ENCODE data around the gene PIP5K1A. TPM values are rescaled to one million over a fixed set of nuclear protein-coding genes. Genes with fewer than 3 reads are reported as not detected.

The PIP5K1A gene
- total RNA-seq, 1 donor from 2014 or later = 28.5 TPM

DNA sequence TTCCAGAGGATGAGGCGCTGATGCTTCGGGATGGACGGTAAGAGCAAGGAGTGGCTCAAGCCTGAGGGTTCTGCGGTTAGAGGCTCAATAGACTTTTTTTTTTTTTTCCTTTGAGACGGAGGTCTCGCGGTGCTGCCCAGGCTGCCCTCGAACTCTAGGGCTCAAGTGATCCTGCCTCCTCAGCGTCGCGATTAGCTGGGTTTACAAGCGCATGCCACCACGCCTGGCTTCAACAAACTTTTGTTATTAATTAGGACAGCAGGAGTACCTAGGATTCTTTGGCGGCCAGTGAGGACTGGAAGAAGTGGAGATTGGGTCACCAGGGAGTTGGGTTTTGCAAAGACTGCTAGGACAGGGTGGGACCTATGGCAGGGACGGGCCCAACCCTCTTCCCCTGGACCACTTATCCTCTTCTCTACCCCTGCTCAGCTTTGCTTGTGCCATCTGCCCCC is 31.8 kb upstream of the PIP5K1A start:
- intact Hi-C loops (cut with micrococcal nuclease) = no loop called here
- Histone ChIP-seq H3K4me3 (peak overlapping the region; percentile 86), H3K9me3 (replicated peaks) (no peaks in the 10 kb centered on the region), H3K4me1 (peaks cover 47% of the 10 kb centered on the region), H3K27me3 (ENCODE audit: low read depth) (no peaks in the 10 kb centered on the region), H3K36me3 (peaks cover 45% of the 10 kb centered on the region), H3K27ac (replicated peaks) (peak overlapping the region; percentile 91)
- no peak for DNase-seq
- no peak for TF ChIP-seq CTCF (IDR thresholded peaks at IDR 0.05; ENCODE audit: borderline replicate concordance)

DNA sequence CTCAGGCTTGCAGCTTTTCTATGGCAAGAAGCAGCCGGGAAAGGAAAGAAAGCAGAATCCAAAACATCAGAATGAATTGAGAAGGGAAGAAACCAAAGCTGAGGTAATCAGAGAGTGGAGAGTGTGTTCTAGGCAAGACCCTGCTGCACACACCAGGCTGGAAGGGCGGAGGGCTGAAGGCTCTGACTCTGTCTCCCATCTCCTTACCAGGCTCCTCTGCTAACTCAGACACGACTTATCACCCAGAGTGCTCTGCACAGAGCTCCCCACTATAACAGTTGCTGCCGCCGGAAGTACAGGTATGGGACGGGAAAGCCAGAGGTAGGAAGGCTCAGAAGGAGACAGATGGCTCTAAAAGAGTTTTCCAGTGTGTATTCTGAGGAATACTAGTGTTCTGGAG is 31.2 kb upstream of the PIP5K1A start:
- H3K36me3 ChIP-seq = peaks cover 39% of the 10 kb centered on the region
- peaks cover 47% of the 10 kb centered on the region for H3K4me1 ChIP-seq
- peak overlapping the region; percentile 86 for H3K4me3 ChIP-seq
- no peaks in the 10 kb centered on the region for H3K27me3 ChIP-seq (ENCODE audit: low read depth)
- TF ChIP-seq CTCF (IDR thresholded peaks at IDR 0.05; ENCODE audit: borderline replicate concordance) = no peak
- no peak overlapping the region for H3K27ac ChIP-seq (replicated peaks)
- intact Hi-C loops (cut with micrococcal nuclease) = no loop called here
- DNase-seq = no peak
- no peaks in the 10 kb centered on the region for H3K9me3 ChIP-seq (replicated peaks)

- Histone ChIP-seq H3K27me3 (ENCODE audit: low read depth) (no peaks in the 10 kb centered on the region), H3K4me3 (no peak overlapping the region), H3K9me3 (replicated peaks) (no peaks in the 10 kb centered on the region), H3K27ac (replicated peaks) (no peak overlapping the region), H3K36me3 (peaks cover 61% of the 10 kb centered on the region), H3K4me1 (peaks cover 28% of the 10 kb centered on the region)
- intact Hi-C loops (cut with micrococcal nuclease) = no loop called here
- TF ChIP-seq CTCF (IDR thresholded peaks at IDR 0.05; ENCODE audit: borderline replicate concordance) = no peak
- DNase-seq = no peak
Observed at GRCh38 chr1:151171190-151171589, 27.2 kb upstream of the PIP5K1A start.

- Histone ChIP-seq H3K4me1 (peaks cover 15% of the 10 kb centered on the region), H3K27me3 (ENCODE audit: low read depth) (no peaks in the 10 kb centered on the region), H3K36me3 (peaks cover 73% of the 10 kb centered on the region), H3K27ac (replicated peaks) (no peak overlapping the region), H3K4me3 (no peak overlapping the region), H3K9me3 (replicated peaks) (no peaks in the 10 kb centered on the region)
- peak; percentile 40 for DNase-seq
- no peak for TF ChIP-seq CTCF (IDR thresholded peaks at IDR 0.05; ENCODE audit: borderline replicate concordance)
- intact Hi-C loops (cut with micrococcal nuclease) = no loop called here
Observed at GRCh38 chr1:151175041-151175741, 23.2 kb upstream of the PIP5K1A start.

DNA sequence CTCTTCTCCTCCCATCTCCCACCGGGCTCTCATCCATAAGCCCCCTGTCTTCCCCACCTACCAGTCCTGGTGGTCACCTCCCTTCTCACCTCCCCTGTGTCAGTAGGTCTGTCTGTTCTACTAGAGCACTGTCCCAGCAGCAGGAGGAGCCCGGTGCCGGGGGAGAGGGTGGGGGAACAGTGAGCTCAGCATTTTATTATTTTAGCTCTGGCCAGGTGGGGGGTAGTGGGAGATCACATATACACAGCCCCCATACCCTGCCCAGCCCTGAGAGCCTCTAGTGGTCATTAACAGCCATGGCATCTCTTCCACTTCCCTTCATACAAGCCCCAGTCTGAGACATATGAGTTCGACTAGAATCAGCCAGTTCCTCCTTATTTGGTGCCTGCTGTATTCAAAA is 22.5 kb upstream of the PIP5K1A start, which contains the start of gene TMOD4:
TMOD4 (minus strand) TSS at position 119 of the 400 bp plus-strand sequence. CDS start 1,106 bp downstream, outside the sequence.
- DNase-seq = no peak
- Histone ChIP-seq H3K27ac (replicated peaks) (no peak within 1 kb of the TSS), H3K4me1 (peaks cover 15% of the 10 kb centered on the region), H3K4me3 (no peak within 1 kb of the TSS), H3K9me3 (replicated peaks) (no peaks in the 10 kb centered on the region), H3K36me3 (peaks cover 74% of the 10 kb centered on the region), H3K27me3 (ENCODE audit: low read depth) (no peaks in the 10 kb centered on the region)
- TF ChIP-seq CTCF (IDR thresholded peaks at IDR 0.05; ENCODE audit: borderline replicate concordance) = peak; percentile 55
- intact Hi-C loops (cut with micrococcal nuclease) = no loop called here
